ENCODE results near the gene NAT9.

- TF ChIP-seq, protein P1, sequence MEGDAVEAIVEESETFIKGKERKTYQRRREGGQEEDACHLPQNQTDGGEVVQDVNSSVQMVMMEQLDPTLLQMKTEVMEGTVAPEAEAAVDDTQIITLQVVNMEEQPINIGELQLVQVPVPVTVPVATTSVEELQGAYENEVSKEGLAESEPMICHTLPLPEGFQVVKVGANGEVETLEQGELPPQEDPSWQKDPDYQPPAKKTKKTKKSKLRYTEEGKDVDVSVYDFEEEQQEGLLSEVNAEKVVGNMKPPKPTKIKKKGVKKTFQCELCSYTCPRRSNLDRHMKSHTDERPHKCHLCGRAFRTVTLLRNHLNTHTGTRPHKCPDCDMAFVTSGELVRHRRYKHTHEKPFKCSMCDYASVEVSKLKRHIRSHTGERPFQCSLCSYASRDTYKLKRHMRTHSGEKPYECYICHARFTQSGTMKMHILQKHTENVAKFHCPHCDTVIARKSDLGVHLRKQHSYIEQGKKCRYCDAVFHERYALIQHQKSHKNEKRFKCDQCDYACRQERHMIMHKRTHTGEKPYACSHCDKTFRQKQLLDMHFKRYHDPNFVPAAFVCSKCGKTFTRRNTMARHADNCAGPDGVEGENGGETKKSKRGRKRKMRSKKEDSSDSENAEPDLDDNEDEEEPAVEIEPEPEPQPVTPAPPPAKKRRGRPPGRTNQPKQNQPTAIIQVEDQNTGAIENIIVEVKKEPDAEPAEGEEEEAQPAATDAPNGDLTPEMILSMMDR (IDR thresholded peaks at IDR 0.05 in 8 of 11, conservative IDR thresholded peaks at IDR 0.05 in 3 of 11) = no peak
- TF ChIP-seq POLR2AphosphoS5 (IDR thresholded peaks at IDR 0.05) (no peak), POLR2A (IDR thresholded peaks at IDR 0.05) (no peak)
These were observed 27.3 kb upstream of the NAT9 start for GRCh38 chr17:74803388-74803930.

All from spleen (tissue), 7 donors.